RPMI8226 (cell line): ENCODE measurements around the gene THAP8.
"Not testable (repeated sequence)": the region's sequence is repeated elsewhere in the genome, so short reads cannot be mapped to it uniquely, and the experiment has no call there.

Source experiments
- DNase-seq: peaks from one replicate; pipeline ENCODE4 v3.0.0-alpha.2; 2015

THAP8 gene

GRCh38 chr19:36054119-36054732 is at the start of gene THAP8:
Gene THAP8 (minus strand): TSS chr19:36054285. CDS start chr19:36054217, 68 bp downstream.
- peak; percentile 98 for DNase-seq

GRCh38 chr19:36103040-36103626 is 49.0 kb upstream of the THAP8 start:
- no peak for DNase-seq

GRCh38 chr19:36101550-36102327 is 47.7 kb upstream of the THAP8 start:
- no peak for DNase-seq

GRCh38 chr19:36100476-36100875 is 46.4 kb upstream of the THAP8 start:
- DNase-seq: no peak

GRCh38 chr19:36099166-36099785 is 45.2 kb upstream of the THAP8 start:
- DNase-seq: no peak

- no peak for DNase-seq
Measured at GRCh38 chr19:36097036-36097435, 43.0 kb upstream of the THAP8 start.

- no peak for DNase-seq
Measured at GRCh38 chr19:36093687-36094086, 39.6 kb upstream of the THAP8 start.

- no peak for DNase-seq
Measured at GRCh38 chr19:36093146-36093662, 39.1 kb upstream of the THAP8 start.

GRCh38 chr19:36092566-36092965 is 38.5 kb upstream of the THAP8 start:
- no peak for DNase-seq

GRCh38 chr19:36090910-36091695 is 37.0 kb upstream of the THAP8 start:
- DNase-seq: no peak

GRCh38 chr19:36089847-36090246 is 35.8 kb upstream of the THAP8 start:
- DNase-seq: no peak

GRCh38 chr19:36086326-36086725 is 32.2 kb upstream of the THAP8 start:
- no peak for DNase-seq

- no peak for DNase-seq
Measured at GRCh38 chr19:36084231-36085009, 30.3 kb upstream of the THAP8 start.

GRCh38 chr19:36082916-36083315 is 28.8 kb upstream of the THAP8 start:
- no peak for DNase-seq

- no peak for DNase-seq
Measured at GRCh38 chr19:36081894-36082293, 27.8 kb upstream of the THAP8 start.

GRCh38 chr19:36081385-36081784 is 27.3 kb upstream of the THAP8 start:
- no peak for DNase-seq

GRCh38 chr19:36079389-36079945 is 25.4 kb upstream of the THAP8 start:
- no peak for DNase-seq

- no peak for DNase-seq
Measured at GRCh38 chr19:36073121-36073876, 19.2 kb upstream of the THAP8 start.

GRCh38 chr19:36072081-36072480 is 18.0 kb upstream of the THAP8 start:
- no peak for DNase-seq

GRCh38 chr19:36068810-36069499 is 14.9 kb upstream of the THAP8 start:
- not testable (repeated sequence) for DNase-seq
